Inflammatory macrophage (primary cell): ENCODE data around the gene PIGQ.

Source experiments
- DNase-seq, 2 donors: peaks; one replicate each; pipeline ENCODE4 v3.0.0-alpha.2; 2020 to 2022
- total RNA-seq, 18 experiments: gene quantifications; one replicate each; lab custom pipeline; 2026; ENCODE audit warnings: mixed read lengths in 6 of 18, inconsistent platforms in 2 of 18; lab: John Stamatoyannopoulos, UW

Gene PIGQ
- 7.7 to 30.3 (median 14.8) reads per million in 18 experiments for total RNA-seq

DNA sequence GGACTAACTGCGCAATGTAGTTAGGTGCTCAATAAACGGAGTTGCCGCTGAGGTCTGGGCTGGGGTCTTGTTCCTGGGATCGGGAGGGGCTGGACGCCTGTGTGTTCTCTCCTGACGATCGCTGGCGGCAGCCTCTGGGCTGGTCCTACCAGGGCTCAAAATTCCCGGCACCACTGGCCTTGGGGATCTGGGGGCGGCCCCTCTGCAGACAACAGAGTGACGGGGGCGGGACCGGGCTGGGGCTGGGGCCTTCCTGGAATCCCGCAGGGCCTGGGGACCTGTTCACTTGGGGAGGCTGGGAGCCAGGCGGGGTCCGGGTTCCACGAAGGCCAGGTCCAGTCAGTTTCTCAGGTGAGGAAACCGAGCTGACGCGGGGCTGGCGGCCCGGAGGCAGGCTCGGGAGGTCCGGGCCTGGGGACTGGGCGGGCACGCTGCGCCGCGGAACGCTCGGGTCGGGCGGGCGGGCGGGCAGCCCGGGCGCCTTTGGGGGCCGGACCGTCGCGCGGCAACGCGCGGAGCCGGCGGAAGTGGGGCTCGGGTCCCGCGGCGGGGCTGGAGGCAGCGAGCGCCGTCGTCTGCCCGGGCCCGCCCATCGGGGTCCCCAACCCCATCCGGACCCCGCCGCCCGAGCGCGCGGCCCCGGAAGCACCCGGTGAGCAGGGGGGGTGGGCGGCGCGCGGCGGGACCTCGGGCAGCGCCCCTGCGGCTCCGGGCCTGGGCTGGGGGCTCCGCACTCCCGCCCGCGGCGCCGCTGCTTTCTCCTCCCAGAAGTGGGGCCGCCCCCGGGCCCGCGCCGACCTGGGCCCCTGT is at the start of gene PIGQ:
Gene PIGQ, plus strand, starts transcription at position 524 of the 810 bp plus-strand sequence. CDS start 4,107 bp downstream, outside the sequence.
- peak; percentile 20 to 58 for DNase-seq

DNA sequence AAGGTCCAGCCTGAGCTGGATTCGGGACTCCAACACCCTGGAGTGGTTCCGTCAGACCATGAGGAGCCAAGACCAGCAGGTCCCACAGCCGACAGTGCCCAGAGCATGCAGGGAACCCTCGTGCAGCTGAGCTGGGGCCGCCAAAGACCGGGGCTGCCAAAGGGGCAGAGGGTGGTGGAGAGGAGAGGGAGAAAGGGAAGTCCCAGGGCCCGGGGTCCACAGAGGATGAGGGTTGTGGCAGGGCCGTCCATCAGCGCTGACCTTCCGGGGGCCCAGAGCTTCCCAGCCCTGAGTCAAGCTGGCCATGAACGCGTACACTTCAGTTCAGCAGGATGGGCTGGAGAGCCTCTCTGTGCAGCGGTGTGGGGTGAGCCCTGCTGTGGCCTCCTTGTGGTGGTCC is 48.9 kb upstream of the PIGQ start:
- no peak for DNase-seq

DNA sequence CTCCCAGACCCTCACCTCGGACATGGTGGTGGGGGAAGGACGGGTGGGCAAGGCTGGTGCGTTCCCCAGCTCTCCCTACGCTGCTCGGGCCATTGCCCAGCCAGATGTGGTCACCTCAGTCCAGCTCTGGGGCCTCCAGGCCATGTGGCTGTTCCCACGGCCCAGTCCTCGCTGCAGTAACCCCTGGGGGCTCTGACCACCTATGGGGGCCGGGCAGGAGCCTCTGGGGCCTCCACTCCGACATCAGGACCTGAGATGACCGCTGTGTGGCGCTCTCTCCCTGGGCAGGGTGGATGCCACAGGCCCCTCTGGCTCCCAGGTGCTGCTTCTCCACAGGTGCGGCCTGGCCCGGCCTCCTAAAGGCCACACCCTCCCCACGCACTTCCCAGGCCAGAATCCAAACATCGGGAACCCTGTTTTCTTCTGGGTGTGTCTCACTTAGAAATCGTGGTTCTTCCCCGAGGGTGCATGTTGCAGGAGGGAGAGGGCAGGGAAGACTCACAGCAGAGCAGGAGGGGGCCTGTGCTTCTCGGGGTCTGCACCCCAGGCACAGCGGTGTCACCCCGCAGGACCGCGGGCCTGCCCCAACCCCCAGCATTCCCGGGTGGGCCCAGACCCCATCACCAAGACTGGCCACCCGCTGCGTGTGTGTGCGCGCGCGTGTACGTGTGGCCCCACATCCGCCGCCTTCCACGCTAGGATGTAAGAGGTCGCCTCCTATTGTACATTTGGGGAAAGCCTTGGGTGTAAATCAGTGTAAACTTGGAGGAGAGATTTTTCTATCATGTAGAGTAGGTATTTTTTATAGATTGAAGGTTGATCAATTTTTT is 48.2 kb upstream of the PIGQ start:
- no peak for DNase-seq

DNA sequence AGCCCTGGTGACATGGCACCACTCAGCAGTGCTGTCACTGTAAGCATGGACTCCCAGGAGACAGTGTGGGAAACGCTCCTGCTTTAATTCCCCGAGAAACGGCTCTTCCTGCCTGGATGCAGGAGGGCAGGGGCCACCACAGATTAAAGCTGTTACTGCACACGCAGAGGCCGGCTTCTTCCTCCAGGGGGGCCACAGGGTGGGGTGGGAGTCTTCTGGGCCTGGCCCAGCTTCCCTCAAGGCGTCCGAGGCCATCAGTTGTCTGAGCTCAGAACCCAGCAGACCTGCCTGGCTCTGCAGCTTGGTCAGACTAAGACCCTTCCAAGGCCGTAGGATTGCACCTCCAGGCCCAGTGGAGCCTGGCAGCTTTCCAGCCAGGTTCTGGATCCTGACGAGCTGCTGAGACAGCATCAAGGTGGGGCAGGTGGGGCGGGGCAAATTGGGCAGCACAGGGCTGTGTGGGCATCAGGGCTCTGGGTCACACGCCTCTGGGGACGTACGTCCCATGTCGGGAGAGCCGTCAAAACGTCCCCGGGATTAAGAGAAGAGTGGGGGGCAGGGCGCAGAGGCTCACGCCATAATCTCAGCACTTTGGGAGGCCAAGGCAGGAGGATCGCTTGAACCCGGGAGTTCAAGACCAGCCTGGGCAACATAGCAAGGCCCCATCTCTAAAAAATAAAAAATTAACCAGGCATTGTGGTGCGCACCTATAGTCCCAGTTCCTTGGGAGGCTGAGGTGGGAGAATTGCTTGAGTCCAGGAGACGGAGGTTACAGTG is 47.3 kb upstream of the PIGQ start:
- no peak for DNase-seq

DNA sequence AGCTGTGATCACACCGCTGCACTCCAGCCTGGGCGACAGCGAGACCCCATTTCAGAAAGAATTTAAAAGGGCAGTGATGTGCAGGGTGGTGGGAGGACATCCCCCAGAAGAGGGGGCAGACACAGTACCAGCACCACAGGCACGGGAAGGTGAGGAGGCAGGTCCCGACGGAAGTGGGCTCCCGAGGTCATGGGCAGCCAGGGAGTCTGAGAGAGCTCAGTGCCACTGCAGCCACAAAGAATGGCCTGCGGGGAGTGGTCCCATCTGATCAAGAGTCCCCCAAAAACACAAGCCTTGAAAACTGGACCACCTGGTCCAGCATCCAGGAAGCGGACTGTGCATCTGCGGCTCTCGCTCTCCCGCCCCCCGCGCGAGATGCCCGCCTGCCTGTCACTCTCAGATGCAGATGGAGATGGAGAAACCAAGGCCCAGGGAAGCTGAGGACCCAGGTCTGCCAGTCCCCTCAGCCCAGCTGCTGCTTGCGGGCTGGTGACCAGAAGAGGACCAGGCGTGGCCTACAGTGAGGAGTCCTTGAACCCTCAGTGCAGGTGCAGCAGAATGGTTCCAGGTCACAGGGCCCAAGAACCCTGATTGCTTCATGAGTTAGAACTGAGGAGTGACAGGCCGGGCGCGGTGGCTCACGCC is 46.5 kb upstream of the PIGQ start:
- DNase-seq: no peak

DNA sequence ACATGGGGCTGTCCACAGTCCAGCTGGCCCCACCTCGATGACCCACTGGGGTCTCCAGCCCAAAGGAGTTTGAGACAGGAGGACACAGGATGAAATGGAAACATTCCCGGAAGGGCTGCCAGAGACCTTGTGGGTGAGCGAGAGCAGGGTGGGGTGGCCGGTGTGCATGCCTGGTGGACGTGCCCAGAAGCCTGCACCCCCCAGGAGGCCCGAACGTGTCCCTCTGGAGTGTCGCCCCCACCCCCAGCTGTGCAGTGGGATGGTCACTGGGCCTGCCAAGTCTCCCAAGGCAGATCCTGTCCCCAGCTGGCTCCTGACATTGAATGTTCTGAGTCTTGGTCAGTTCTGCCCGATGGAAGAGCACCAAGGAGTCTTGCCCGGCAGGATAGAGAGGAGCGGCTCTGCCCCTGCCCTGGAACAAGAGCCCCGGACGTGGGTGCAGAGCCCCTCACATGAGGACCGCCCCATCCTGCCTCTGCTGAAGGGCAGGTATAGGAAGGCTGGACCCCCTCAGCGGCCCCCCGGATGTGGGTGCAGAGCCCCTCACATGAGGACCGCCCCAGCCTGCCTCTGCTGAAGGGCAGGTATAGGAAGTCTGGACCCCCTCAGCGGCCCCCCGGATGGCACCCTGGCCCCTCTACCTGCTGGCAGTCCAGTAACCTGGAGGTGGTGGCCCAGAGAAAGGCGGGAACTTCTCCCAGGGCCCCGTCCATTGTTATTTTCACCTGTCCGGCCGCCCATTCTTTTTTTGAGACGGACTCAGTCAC is 45.3 kb upstream of the PIGQ start:
- DNase-seq: no peak

DNA sequence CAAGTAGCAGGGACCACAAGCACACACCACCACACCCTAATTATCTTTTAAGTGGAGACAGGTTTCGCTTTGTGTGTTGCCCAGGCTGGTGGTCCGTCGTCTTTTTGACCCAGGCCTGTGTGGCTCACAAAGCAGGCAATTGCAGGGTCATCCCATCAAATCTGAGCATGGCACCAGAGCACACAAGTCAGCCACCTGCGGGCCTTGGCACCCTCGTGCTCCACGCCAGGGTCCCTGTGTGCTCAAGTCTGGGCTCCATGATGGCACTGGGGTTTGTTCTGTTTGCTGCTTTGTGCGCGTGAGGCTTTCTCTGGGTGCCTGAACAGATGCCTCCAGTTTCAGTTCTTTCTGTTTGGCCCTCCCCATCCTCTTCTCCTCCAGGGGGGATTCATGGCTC is 44.6 kb upstream of the PIGQ start:
- no peak for DNase-seq

DNA sequence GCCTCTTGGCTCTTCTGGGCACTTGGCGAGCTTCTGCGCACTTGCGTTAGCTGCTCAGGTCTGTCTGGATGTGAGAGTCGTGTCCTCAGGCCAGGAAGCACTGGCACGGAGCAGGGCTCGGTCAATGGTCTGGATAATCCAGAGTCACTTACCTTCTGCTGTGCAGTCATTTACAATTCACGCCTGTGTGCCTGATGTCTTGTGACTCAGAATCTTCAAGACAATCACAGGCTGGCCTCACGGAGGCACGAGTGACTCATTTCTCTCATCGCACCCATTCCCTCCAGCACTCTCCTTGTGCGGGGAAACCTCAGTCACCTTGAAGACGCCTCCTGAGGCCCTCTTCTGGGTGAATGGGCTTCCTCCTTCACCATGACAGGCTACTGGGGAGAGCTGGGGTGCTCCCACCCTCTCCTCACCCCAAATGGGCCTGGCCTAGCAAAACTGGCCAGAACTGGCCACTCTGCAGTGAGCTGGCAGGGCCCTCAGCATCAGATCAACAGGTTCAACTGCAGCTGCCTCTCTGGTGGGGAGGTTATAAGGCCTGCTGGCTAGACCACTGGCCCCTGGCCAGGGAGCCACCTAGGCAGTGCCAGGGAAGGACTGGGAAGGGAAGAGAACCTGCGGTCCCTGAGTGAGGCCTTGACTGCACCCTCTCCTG is 44.1 kb upstream of the PIGQ start:
- DNase-seq: peak in 1 of 2 donors; percentile 24

DNA sequence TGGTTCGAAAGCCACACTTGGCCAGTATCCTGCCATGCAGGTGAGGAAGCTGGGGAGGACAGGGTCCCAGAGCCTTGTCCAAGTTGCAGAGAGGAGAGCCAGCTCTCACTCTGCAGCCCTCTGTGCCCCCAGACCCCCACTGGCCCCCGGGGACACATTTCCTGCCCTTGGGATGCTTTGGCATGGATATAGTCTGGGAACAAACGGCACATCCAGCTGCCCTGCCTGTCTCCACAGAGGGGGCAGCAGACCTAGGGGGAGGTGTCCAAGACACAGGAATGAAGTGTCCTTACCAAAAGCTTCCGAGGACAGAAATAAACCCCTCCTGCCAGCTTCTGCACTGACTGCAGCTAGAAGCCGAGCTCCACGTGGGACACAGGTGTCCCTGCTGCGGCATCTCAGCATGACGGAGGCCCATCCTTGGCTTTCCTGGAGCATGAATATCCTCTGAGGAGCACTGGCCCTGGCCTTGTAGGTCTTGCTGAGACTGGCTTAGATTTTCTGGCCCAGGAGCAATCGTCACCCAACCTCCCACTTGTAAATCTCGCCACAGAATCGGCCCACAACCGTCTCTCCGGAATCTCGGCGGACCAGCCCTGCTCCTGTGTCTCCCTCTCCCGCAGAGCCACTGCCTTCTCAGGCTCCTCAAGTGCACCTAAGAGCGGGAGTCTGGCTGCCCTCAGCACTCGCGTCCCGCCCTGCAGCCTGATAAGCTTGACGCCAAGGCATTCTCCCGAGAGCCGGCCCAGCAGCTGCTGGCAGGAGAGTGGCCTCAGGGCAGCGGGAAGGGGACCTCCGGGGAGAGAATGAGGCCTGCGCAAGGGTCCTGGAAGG is 43.4 kb upstream of the PIGQ start:
- DNase-seq: peak in 1 of 2 donors; percentile 13

GRCh38 chr16:527015-527903 is 42.5 kb upstream of the PIGQ start, which contains the start of gene CAPN15:
Gene CAPN15 (plus strand): TSS chr16:527712. CDS start chr16:546839, 19,127 bp downstream.
- peak; percentile 82 to 88 for DNase-seq

DNA sequence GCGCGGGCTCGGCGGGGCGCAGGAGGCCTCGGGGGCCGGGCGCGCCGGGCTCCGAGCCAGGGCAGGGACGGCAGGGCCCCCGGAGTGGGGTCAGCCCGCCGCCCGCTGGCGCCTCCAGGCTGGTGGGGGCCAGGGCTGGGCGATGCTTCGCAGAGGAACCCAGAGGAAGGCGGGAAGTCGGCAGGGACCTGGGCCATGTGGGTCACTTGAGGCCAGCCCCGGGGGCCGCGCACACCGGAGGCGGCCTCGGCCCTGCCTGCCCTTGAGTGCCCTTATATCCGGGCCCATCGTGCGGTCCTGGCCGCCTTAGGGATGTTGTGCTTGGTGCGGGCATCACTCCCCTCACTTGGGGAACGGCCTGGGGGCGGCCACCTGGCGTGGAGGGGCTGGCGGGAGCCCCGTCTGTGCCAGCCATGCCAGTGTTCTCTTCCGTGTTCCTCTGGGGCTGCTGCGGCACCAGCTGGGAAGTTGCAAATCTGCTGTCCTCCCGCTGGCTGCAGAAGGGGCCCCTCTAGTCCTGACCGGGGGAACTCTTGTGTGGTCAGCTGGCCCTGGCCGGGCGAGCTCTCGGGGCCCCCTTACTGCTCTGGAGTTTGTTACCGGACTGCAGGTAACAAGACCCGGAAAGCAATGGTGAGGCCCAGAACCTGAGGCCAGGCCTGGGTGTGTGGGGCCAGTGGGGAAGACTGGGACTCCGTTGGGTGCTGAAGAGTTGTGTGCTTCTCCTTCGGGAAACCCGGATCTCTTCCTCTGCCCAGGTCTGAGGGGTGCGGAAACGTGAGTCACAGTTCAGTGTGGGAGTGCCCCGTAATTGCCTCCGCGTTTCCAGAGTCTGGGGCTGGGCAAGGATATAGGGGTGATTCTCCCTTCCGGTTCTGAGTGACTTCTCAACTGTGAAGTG is 41.4 kb upstream of the PIGQ start:
- peak; percentile 79 to 81 for DNase-seq

GRCh38 chr16:529012-529575 is 40.7 kb upstream of the PIGQ start:
- DNase-seq: no peak

GRCh38 chr16:530111-530817 is 39.5 kb upstream of the PIGQ start:
- DNase-seq: no peak

DNA sequence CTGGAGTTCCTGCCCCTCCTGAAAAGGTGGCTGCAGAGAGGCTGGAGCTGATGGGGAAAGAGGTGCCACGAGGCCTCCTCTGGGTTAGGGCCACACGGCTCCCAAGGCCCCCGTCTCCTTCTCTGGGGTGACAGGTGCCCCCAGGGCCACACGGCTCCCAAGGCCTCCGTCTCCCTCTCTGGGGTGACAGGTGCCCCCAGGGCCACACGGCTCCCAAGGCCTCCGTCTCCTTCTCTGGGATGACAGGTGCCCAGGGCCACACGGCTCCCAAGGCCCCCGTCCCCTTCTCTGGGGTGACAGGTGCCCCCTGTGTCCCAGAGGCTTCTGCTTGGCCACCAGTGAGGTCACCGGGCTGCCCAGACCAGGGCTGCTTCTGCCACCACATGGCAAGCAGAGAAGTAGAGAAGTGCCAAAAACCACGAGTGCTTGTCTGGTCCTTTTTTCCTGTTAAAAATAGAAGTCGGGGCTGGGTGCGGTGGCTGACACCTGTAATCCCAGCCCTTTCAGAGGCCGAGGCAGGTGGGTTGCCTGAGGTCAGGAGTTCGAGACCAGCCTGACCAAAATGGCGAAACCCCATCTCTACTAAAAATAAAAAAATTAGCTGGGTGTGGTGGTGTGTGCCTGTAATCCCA is 38.2 kb upstream of the PIGQ start:
- no peak for DNase-seq

DNA sequence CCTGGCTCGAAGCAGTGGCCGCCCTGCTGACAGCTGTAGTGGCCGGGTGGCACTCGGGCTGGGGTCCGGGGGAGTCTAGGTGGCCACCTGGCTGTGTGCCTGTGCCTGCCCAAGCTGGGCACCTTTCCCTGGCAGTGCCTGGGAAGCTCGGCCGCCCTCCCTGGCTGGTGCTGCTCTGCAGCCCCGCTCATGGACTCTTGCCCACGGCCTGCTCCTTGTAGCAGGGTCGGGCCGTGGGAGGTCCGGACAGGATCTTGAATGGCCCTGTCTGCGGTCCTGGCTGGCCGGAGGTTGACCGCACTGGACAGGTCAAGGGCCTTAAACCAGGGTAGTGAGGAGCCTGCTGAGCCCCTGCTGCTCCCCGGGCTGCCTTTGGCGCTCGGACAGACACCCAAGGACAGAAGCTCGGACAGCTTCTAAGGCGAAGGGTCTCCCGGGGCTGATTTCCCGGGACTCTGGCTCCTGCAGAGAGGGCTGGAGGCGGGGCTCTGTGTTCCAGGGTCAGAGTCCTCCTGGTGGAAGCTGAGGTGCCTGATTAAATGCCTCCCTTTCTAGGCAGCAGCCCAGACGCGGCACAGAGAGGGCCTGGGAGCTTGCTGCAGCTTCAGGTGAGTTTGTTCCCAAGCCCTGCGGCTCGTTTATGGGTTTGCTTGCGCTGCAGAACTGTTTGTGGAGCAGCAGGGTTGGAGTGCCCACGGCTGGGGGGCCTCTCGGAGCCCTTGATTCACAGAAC is 36.2 kb upstream of the PIGQ start:
- no peak for DNase-seq
